GM13976 (cell line): ENCODE results near the gene MIGA1.
"Not testable (repeated sequence)": the region's sequence is repeated elsewhere in the genome, so short reads cannot be mapped to it uniquely, and the experiment has no call there.

Experiments used
- DNase-seq: peaks from one replicate; pipeline ENCODE4 v3.0.0; 2012; ENCODE audit warnings: low spot score
- in situ Hi-C: fragments of 300-500 bp; cut with MboI; formaldehyde crosslinking; loops from one replicate; pipeline ENCODE4 v1.12.0; 2022; ENCODE audit warnings: low sequenced_read_pairs, mixed read lengths, inconsistent platforms; ENCODE audit not compliant: unreplicated experiment
- TF ChIP-seq, protein P1 (sequence below): IDR thresholded peaks from 2 replicates; pipeline ENCODE4 v1.5.1; 2012; ENCODE audit warnings: borderline replicate concordance, mild to moderate bottlenecking; ENCODE audit not compliant: insufficient read depth; ENCODE audit errors: extremely low read depth, missing control alignments, control extremely low read depth

The MIGA1 gene

DNA sequence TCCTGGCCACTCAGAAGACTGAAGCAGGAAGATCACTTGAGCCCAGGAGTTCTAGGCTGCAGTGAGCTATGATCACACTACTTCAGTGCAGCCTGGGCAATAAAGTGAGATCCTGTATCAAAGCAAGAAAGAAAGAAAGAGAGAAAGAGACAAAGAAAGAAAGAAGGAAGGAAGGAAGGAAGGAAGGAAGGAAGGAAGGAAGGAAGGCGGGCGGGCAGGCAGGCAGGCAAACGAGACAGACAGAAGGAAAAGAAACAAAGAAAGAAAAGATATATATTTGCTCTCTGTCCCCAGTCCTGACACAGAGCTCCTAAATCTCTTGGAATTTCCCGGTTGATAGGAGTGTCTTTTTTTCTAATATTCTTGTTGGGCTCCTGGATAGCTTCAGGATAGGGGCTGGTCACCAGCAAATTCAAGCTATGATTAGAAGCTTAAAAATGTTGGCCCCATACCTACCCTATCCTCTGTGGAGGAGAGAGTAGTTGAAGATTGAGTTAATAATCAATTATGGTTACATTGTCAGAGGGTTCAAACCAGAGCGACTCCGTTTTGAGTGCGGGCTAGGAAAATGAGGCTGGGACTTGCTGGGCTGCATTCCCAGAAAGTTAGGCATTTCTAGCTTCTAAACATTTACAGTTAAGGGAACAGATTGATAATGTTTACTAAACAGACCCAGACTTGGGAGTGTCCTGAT lies 3.3 kb upstream of the MIGA1 start:
- TF ChIP-seq, protein P1, sequence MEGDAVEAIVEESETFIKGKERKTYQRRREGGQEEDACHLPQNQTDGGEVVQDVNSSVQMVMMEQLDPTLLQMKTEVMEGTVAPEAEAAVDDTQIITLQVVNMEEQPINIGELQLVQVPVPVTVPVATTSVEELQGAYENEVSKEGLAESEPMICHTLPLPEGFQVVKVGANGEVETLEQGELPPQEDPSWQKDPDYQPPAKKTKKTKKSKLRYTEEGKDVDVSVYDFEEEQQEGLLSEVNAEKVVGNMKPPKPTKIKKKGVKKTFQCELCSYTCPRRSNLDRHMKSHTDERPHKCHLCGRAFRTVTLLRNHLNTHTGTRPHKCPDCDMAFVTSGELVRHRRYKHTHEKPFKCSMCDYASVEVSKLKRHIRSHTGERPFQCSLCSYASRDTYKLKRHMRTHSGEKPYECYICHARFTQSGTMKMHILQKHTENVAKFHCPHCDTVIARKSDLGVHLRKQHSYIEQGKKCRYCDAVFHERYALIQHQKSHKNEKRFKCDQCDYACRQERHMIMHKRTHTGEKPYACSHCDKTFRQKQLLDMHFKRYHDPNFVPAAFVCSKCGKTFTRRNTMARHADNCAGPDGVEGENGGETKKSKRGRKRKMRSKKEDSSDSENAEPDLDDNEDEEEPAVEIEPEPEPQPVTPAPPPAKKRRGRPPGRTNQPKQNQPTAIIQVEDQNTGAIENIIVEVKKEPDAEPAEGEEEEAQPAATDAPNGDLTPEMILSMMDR = no peak
- no peak for DNase-seq
- in situ Hi-C loops = no loop called here

DNA sequence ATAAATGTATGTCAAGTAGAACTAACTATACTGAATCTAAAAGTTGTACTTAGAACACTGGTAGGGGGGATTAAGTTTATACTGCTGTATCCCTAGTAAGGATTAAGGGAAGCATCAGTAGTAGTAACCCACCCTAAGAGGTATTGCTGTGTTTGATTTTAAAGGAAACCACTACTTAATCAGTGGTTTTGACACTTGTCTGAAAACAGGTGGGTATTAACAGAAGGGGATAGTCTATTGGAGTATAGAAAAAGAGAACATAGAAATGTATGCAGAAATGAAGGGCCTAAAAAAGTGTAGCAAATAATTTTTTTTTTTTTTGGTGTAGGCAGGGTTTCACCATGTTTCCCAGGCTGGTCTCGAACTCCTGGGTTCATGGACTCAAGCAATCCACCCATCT lies 2.2 kb downstream of the MIGA1 start:
- TF ChIP-seq, protein P1 = no peak
- DNase-seq = no peak
- in situ Hi-C loops = no loop called here

DNA sequence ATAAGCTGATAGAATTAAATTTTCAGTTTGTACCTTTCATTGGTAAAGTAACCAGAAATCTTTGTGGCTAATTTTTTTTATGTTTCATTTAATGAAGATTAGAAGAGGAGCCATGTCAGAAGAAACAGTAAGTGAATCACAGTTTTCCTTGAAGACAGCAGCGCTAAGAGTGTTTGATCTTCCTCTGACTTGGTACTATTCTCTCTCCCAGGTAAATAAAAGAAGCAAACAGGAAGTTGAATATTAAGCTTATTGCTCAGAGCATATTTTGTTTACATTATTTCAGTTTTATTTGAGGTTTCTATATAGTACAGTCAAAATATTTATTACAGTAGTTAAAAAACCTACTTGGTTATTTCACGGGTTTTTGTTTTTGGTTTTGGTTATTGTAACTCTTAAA lies 3.7 kb downstream of the MIGA1 start:
- no peak for DNase-seq
- TF ChIP-seq, protein P1 = no peak
- in situ Hi-C loops = no loop called here

DNA sequence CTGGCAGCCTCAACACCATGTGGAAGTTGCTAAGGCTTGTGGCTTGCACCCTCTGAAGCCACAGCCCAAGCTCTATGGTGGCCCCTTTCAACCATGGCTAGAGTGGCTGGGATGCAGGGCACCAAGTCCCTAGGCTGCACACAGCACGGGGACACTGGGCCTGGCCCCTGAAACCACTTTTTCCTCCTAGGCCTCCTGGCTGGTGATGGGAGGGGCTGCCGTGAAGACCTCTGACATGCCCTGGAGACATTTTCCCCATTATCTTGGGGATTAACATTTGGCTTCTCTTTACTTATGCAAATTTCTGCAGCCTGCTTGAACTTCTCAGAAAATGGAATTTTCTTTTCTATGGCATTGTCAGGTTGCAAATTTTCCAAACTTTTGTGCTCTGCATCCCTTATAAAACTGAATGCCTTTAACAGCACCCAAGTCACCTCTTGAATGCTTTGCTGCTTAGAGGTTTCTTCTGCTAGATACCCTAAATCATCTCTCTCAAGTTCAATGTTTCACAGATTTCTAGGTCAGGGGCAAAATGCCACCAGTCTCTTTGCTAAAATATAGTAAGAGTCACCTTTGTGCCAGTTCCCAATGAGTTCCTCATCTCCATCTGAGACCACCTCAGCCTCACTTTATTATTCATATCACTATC lies 6.8 kb downstream of the MIGA1 start:
- DNase-seq, in situ Hi-C loops: not testable (repeated sequence)

DNA sequence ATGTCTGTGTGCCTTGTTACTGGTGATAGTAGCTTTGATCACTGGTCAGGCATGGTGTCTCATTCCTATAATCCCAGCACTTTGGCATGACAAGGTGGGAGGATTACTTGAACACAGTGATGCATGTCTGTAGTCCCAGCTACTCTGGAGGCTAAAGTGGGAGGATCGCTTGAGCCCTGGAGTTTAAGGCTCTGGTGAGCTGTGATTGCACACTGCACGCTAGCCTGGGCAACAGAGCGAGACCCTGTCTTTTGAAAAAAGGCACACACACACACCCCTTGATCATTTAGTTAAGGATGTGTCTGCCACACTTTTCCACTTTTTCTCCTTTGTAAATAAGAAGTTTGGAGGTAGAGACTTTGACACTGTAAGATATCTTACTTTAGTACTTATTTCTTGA lies 15.1 kb downstream of the MIGA1 start:
- no peak for DNase-seq
- TF ChIP-seq, protein P1 = no peak
- in situ Hi-C loops = no loop called here

DNA sequence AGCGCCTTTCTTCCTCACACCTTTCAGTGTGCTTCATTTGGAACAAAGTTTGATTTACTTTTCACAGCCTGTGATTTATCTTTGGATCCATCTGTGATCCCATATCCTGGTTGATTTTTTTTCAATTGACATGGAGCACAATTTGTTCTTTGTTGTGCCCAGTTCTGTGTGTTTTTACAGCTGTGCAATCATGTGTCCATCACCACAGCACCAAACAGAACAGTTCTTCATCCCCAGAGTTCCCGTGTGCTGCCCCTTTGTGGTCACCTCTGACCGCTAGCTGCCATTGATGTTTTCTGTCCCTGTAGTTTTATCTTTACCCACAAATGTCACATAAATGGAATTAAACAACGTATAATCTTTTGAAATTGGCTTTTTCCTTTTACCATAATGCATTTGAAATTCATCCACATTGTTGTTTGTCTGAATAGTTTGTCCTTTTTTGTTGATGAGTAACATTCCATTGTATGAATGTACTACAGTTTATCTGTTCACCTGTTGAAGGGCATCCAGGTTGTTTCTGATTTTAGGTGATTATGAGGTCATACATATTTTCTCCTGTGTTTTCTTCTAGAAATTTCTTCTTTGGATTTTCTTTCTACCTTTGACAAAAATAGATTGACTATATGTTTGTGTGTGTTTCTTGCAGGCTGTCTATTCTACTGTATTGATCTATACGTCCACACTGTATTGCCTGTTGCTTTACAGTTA lies 17.4 kb downstream of the MIGA1 start:
- no peak for DNase-seq
- in situ Hi-C loops = no loop called here
- TF ChIP-seq, protein P1 = no peak

GRCh38 chr1:77797991-77798390 lies 18.5 kb downstream of the MIGA1 start:
- DNase-seq = no peak
- TF ChIP-seq, protein P1 = no peak
- in situ Hi-C loops = no loop called here
